ENCODE results near the gene TIMP1.

- TF ChIP-seq CTCF (IDR thresholded peaks at IDR 0.05) (no peak), EZH2 (IDR thresholded peaks at IDR 0.05; ENCODE audit: borderline replicate concordance, insufficient read depth, low read depth, low read length, poor library complexity, severe bottlenecking) (no peak)
These were observed 30.2 kb downstream of the TIMP1 start for GRCh38 chrX:47612418-47612817.
